ENCODE data around the gene UMPS. TPM values are rescaled to one million over a fixed set of nuclear protein-coding genes. Genes with fewer than 3 reads are reported as not detected.

Gene UMPS
- total RNA-seq, 2 donors from 2014 or later, result 6.6 to 14.3 TPM

- DNase-seq (ENCODE audit: low spot score), result no peak
- H3K27ac ChIP-seq, result peak overlapping the region; percentile 77 to 86
- H3K9me3 ChIP-seq, result no peaks in the 10 kb centered on the region
- H3K4me1 ChIP-seq, result peaks cover 0 to 66% of the 10 kb centered on the region in 2 donors
- H3K27me3 ChIP-seq, result no peaks in the 10 kb centered on the region
- H3K36me3 ChIP-seq, result peaks cover 33% of the 10 kb centered on the region
- H3K4me3 ChIP-seq, result no peak overlapping the region
- TF ChIP-seq, protein P1, sequence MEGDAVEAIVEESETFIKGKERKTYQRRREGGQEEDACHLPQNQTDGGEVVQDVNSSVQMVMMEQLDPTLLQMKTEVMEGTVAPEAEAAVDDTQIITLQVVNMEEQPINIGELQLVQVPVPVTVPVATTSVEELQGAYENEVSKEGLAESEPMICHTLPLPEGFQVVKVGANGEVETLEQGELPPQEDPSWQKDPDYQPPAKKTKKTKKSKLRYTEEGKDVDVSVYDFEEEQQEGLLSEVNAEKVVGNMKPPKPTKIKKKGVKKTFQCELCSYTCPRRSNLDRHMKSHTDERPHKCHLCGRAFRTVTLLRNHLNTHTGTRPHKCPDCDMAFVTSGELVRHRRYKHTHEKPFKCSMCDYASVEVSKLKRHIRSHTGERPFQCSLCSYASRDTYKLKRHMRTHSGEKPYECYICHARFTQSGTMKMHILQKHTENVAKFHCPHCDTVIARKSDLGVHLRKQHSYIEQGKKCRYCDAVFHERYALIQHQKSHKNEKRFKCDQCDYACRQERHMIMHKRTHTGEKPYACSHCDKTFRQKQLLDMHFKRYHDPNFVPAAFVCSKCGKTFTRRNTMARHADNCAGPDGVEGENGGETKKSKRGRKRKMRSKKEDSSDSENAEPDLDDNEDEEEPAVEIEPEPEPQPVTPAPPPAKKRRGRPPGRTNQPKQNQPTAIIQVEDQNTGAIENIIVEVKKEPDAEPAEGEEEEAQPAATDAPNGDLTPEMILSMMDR (IDR thresholded peaks at IDR 0.05), result no peak
Measured at GRCh38 chr3:124770336-124771082, 40.3 kb downstream of the UMPS start.

- DNase-seq (ENCODE audit: low spot score), result no peak
- Histone ChIP-seq H3K4me1 (peaks cover 0 to 71% of the 10 kb centered on the region in 2 donors), H3K27ac (peak overlapping the region; percentile 77 to 86), H3K4me3 (no peak overlapping the region), H3K27me3 (no peaks in the 10 kb centered on the region), H3K9me3 (no peaks in the 10 kb centered on the region), H3K36me3 (peaks cover 28% of the 10 kb centered on the region)
- TF ChIP-seq, protein P1 (IDR thresholded peaks at IDR 0.05), result no peak
Measured at GRCh38 chr3:124771083-124771445, 40.8 kb downstream of the UMPS start.

DNA sequence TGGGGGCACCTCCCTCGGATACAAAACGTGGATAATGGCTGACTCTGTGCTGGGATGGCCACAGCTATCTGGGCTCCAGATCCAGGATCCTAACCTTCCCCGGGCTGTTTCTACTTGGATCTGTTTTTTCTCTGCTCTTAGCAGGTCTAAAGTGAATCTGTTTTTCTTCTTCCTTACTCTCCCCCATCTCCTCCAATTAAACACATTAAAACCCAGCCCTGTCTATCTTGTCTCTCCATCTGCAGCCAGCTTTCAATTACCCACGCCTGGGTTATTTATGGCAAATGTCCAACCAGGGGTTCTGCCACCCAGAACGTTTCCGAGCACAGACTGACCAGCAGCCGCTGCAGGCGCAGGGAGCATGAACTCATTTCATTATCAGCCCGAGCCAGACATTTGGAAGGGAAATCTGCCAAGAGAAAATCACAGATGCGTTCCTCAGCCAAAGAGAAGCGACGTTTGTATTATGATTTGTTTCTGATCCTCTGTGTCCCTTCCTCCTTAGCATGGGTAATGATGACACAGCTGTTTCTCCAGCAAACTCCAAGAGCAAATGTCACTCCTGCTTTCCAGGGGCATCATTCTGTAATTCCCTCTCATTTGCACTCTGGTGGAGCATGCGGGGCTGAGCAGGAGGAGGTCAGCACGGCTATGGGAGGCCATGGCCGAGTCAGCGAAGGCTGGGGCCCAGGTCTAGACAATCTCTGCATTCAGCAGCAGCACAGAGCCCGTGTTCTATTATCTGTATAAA, 42.0 kb downstream of the UMPS start:
- no peaks in the 10 kb centered on the region for H3K27me3 ChIP-seq
- DNase-seq (ENCODE audit: low spot score), result peak; percentile 82
- H3K4me3 ChIP-seq, result no peak overlapping the region
- H3K9me3 ChIP-seq, result no peaks in the 10 kb centered on the region
- TF ChIP-seq, protein P1 (IDR thresholded peaks at IDR 0.05), result no peak
- peak overlapping the region; percentile 77 to 86 for H3K27ac ChIP-seq
- H3K4me1 ChIP-seq, result peaks cover 0 to 77% of the 10 kb centered on the region in 2 donors
- H3K36me3 ChIP-seq, result peaks cover 16% of the 10 kb centered on the region

GRCh38 chr3:124773351-124774326, 43.4 kb downstream of the UMPS start:
- Histone ChIP-seq H3K4me3 (no peak overlapping the region), H3K27me3 (no peaks in the 10 kb centered on the region), H3K9me3 (no peaks in the 10 kb centered on the region), H3K36me3 (peaks cover 5% of the 10 kb centered on the region), H3K27ac (peak overlapping the region; percentile 77 to 86), H3K4me1 (peaks cover 0 to 87% of the 10 kb centered on the region in 2 donors)
- no peak for DNase-seq (ENCODE audit: low spot score)
- TF ChIP-seq, protein P1 (IDR thresholded peaks at IDR 0.05), result no peak

DNA sequence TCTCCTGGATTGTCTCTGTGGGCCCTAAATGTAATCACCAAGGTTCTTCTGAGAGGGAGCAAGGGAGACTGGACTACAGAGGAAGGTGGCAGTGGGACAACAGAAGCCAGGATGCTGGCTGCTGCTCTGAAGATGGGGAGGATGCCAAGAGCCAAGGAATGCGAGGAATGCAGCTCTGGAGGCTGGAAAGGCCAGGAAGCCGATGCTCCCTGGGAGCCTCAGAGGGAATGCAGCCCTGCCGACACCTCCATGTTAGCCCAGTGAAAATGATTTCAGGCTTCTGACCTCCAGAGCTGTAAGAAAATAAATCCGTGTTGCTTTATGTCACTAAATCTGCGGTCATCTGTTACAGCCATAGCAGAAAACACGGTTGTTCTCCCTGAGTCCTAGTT, 44.1 kb downstream of the UMPS start:
- H3K36me3 ChIP-seq, result no peaks in the 10 kb centered on the region
- DNase-seq (ENCODE audit: low spot score), result no peak
- no peak overlapping the region for H3K4me3 ChIP-seq
- peaks cover 0 to 90% of the 10 kb centered on the region in 2 donors for H3K4me1 ChIP-seq
- TF ChIP-seq, protein P1 (IDR thresholded peaks at IDR 0.05), result no peak
- peak overlapping the region; percentile 77 to 86 for H3K27ac ChIP-seq
- H3K9me3 ChIP-seq, result no peaks in the 10 kb centered on the region
- no peaks in the 10 kb centered on the region for H3K27me3 ChIP-seq

Measured in right atrium auricular region (tissue), 2 donors.